Endothelial cell of umbilical vein (primary cell): Measurements from ENCODE around the gene MRPL4. TPM values are rescaled to one million over a fixed set of nuclear protein-coding genes. Genes with fewer than 3 reads are reported as not detected.

Source experiments
- BruUV-seq: library from RNA; stranded (reverse); fragments of 400-500 nt; replicated peaks from 2 replicates; lab custom pipeline; 2021; lab: Mats Ljungman, UMichigan
- CTCF ChIA-PET: fragments of 300-600, 350-600 bp; sonication (Branson Sonifier 250); formaldehyde crosslinking; loops from one replicate; lab custom pipeline; 2021; ENCODE audit warnings: antibody characterized with exemption, inconsistent platforms; lab: Charles Lee
- POLR2A ChIA-PET: fragments of 300-600, 350-600 bp; sonication (Branson Sonifier 250); formaldehyde crosslinking; loops from one replicate; lab custom pipeline; 2021; ENCODE audit warnings: antibody characterized with exemption, inconsistent platforms; lab: Charles Lee
- DNase-seq: peaks from one replicate; pipeline ENCODE4 v3.0.0-alpha.2; 2011; ENCODE audit warnings: low read depth, low spot score
- FAIRE-seq: peaks from 2 replicates; lab custom pipeline; 2011; peaks lifted over from hg19 to GRCh38; lab: Jason Lieb, UNC
- H2AFZ ChIP-seq: 2 replicates; pipeline ENCODE4 v1.6.0; 2012; ENCODE audit warnings: low read depth, low read length, control low read depth, inconsistent platforms
- H3K27ac ChIP-seq: 2 replicates; pipeline ENCODE4 v1.5.1; 2011; ENCODE audit warnings: low read depth, mild to moderate bottlenecking, control low read depth, low read length, moderate library complexity; ENCODE audit not compliant: insufficient read depth
- H3K27me3 ChIP-seq, 2 experiments: 2 replicates each; pipeline versions ENCODE4 v1.6.0 to v1.6.1; 2011; ENCODE audit warnings: low read length in 2 of 2, mixed read lengths in 1 of 2; ENCODE audit not compliant: control insufficient read depth in 2 of 2, insufficient read depth in 2 of 2
- H3K36me3 ChIP-seq, 2 experiments: 2 replicates in 1 of 2; 3 replicates in 1 of 2; pipeline ENCODE4 v1.5.1; 2011; ENCODE audit warnings: low read length in 2 of 2, mild to moderate bottlenecking in 1 of 2, moderate library complexity in 1 of 2; ENCODE audit not compliant: control insufficient read depth in 2 of 2, insufficient read depth in 2 of 2; ENCODE audit errors: extremely low read depth in 1 of 2
- H3K4me1 ChIP-seq: 3 replicates; pipeline ENCODE4 v1.5.1; 2011; ENCODE audit warnings: mild to moderate bottlenecking, low read length; ENCODE audit not compliant: control insufficient read depth, insufficient read depth; ENCODE audit errors: extremely low read depth
- H3K4me2 ChIP-seq: 2 replicates; pipeline ENCODE4 v1.6.1; 2011; ENCODE audit warnings: low read length, control low read depth, mixed read lengths; ENCODE audit not compliant: insufficient read depth
- H3K4me3 ChIP-seq, 3 experiments: fragments of 200-600 bp in 1 of 3; sonication (generic), shearing (Covaris generic) in 1 of 3; replicated peaks in 1 of 3; 2 replicates each; pipeline ENCODE4 v1.5.1; 2011 to 2016; ENCODE audit warnings: control low read depth in 3 of 3, low read length in 3 of 3, mild to moderate bottlenecking in 2 of 3, inconsistent platforms in 1 of 3, low read depth in 1 of 3, moderate library complexity in 1 of 3; ENCODE audit not compliant: insufficient read depth in 1 of 3
- H3K79me2 ChIP-seq: 2 replicates; pipeline ENCODE4 v1.6.0; 2012; ENCODE audit warnings: low read length, inconsistent platforms; ENCODE audit not compliant: control insufficient read depth, insufficient read depth
- H3K9ac ChIP-seq: replicated peaks from 2 replicates; pipeline ENCODE3; 2011; ENCODE audit warnings: low read length, control low read depth; ENCODE audit not compliant: insufficient read depth; ENCODE audit errors: extremely low read depth
- H3K9me1 ChIP-seq: replicated peaks from 3 replicates; pipeline ENCODE4 v1.6.0; 2011; ENCODE audit warnings: mild to moderate bottlenecking, low read length; ENCODE audit not compliant: control insufficient read depth, insufficient read depth; ENCODE audit errors: extremely low read depth
- H3K9me3 ChIP-seq: replicated peaks from 2 replicates; pipeline ENCODE4 v1.5.1; 2012; ENCODE audit warnings: low read length, inconsistent platforms; ENCODE audit not compliant: control insufficient read depth, insufficient read depth
- H4K20me1 ChIP-seq: replicated peaks from 2 replicates; pipeline ENCODE3; 2011; ENCODE audit warnings: mild to moderate bottlenecking, low read length; ENCODE audit not compliant: control insufficient read depth, insufficient read depth; ENCODE audit errors: extremely low read depth
- EZH2 ChIP-seq: IDR thresholded peaks from 2 replicates; pipeline ENCODE4 v1.6.1; 2012; ENCODE audit warnings: borderline replicate concordance, low read depth, mild to moderate bottlenecking, moderate library complexity, low read length, inconsistent platforms; ENCODE audit not compliant: severe bottlenecking
- FOS ChIP-seq: IDR thresholded peaks from 2 replicates; pipeline ENCODE4 v1.6.1; 2011; ENCODE audit warnings: mild to moderate bottlenecking, low read length, moderate library complexity, borderline replicate concordance; ENCODE audit not compliant: insufficient read depth
- GATA2 ChIP-seq: IDR thresholded peaks from 2 replicates; pipeline ENCODE4 v1.7.0; 2011; ENCODE audit warnings: low read depth, mild to moderate bottlenecking, moderate library complexity, mixed read lengths, low read length; ENCODE audit not compliant: insufficient read length, insufficient read depth
- JUN ChIP-seq: IDR thresholded peaks from 2 replicates; pipeline ENCODE4 v1.6.1; 2011; ENCODE audit warnings: borderline replicate concordance, low read depth; ENCODE audit not compliant: insufficient read length, insufficient read depth
- MYC ChIP-seq: IDR thresholded peaks from one replicate; pipeline ENCODE4 v1.6.1; 2011; ENCODE audit warnings: mild to moderate bottlenecking, low read depth, low read length
- POLR2A ChIP-seq: IDR thresholded peaks from 2 replicates; pipeline ENCODE4 v1.6.1; 2012; ENCODE audit warnings: low read depth, mild to moderate bottlenecking, control low read depth, low read length
- POLR2AphosphoS5 ChIP-seq: IDR thresholded peaks from 2 replicates; pipeline ENCODE4 v1.6.1; 2012; ENCODE audit warnings: low read depth, mild to moderate bottlenecking, control low read depth, low read length, moderate library complexity; ENCODE audit not compliant: insufficient read depth
- dilution Hi-C: fragments of 300-500 bp; cut with MboI; formaldehyde crosslinking; loops from one replicate; pipeline ENCODE4 v1.15.0; 2019; ENCODE audit warnings: low sequenced_read_pairs; ENCODE audit not compliant: extremely low pct_ligation_motif_present
- intact Hi-C: fragments of 100-400 bp; cut with micrococcal nuclease; formaldehyde crosslinking; loops from one replicate; pipeline ENCODE4 v1.10.0; 2022
- polyA plus RNA-seq, 4 experiments: library from polyadenylated mRNA; depleted of rRNA in 3 of 4; stranded (reverse) in 3 of 4; unstranded in 1 of 4; fragments of >200 nt; gene quantifications; 2 replicates each; pipeline versions ENCODE4 v1.2.1 to v1.2.3, GENCODE V29; 2011 to 2012; ENCODE audit warnings: missing spikeins in 1 of 4
- total RNA-seq: library from RNA; stranded (reverse); gene quantifications from 2 replicates; pipeline ENCODE4 v1.2.3, GENCODE V29; 2021
- TF ChIP-seq, protein P1 (sequence below): IDR thresholded peaks from 2 replicates; pipeline ENCODE4 v1.6.1; 2011; ENCODE audit not compliant: insufficient read depth, insufficient read length
- TF ChIP-seq, protein P2 (sequence below), 2 donors: IDR thresholded peaks; 1 replicate in 1 of 2; 2 replicates in 1 of 2; pipeline ENCODE4 v1.5.1; 2011; ENCODE audit warnings: low read length in 2 of 2, mild to moderate bottlenecking in 2 of 2, moderate library complexity in 2 of 2, control low read depth in 1 of 2, inconsistent platforms in 1 of 2, low read depth in 1 of 2; ENCODE audit not compliant: insufficient read depth in 1 of 2; ENCODE audit errors: extremely low read depth in 1 of 2

Gene MRPL4
- total and polyA plus RNA-seq, 2 donors (not counting 3 experiments of a cell fraction or from before 2014, with no cell fraction given), result 70.4 to 118 TPM

DNA sequence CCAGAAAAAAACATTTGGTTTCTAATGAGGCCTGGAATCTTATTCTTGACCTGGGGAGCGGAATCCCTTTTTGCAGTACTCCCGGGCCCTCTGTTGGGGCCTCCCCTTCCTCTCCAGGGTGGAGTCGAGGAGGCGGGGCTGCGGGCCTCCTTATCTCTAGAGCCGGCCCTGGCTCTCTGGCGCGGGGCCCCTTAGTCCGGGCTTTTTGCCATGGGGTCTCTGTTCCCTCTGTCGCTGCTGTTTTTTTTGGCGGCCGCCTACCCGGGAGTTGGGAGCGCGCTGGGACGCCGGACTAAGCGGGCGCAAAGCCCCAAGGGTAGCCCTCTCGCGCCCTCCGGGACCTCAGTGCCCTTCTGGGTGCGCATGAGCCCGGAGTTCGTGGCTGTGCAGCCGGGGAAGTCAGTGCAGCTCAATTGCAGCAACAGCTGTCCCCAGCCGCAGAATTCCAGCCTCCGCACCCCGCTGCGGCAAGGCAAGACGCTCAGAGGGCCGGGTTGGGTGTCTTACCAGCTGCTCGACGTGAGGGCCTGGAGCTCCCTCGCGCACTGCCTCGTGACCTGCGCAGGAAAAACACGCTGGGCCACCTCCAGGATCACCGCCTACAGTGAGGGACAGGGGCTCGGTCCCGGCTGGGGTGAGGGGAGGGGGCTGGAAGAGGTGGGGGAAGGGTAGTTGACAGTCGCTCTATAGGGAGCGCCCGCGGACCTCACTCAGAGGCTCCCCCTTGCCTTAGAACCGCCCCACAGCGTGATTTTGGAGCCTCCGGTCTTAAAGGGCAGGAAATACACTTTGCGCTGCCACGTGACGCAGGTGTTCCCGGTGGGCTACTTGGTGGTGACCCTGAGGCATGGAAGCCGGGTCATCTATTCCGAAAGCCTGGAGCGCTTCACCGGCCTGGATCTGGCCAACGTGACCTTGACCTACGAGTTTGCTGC lies 35.1 kb downstream of the MRPL4 start, which contains the start of gene ICAM4:
Gene ICAM4 (plus strand): TSS at position 153 of the 935 bp plus-strand sequence. CDS start 58 bp downstream, at position 211.
- H3K4me1 ChIP-seq, result peaks cover 27% of the 10 kb centered on the region
- dilution Hi-C loops (no loop called here), intact Hi-C loops (loop anchor here (2.0 kb wide), 1 partner anchor 16 kb away; the partner anchor contains the start of gene ICAM1)
- no peak within 1 kb of the TSS for H3K9ac ChIP-seq
- TF ChIP-seq POLR2A (no peak), POLR2AphosphoS5 (peak; percentile 32), JUN (no peak), FOS (no peak), GATA2 (no peak), EZH2 (peak; percentile 26), MYC (no peak)
- TF ChIP-seq, protein P1, sequence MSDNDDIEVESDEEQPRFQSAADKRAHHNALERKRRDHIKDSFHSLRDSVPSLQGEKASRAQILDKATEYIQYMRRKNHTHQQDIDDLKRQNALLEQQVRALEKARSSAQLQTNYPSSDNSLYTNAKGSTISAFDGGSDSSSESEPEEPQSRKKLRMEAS, result no peak
- TF ChIP-seq, protein P2, sequence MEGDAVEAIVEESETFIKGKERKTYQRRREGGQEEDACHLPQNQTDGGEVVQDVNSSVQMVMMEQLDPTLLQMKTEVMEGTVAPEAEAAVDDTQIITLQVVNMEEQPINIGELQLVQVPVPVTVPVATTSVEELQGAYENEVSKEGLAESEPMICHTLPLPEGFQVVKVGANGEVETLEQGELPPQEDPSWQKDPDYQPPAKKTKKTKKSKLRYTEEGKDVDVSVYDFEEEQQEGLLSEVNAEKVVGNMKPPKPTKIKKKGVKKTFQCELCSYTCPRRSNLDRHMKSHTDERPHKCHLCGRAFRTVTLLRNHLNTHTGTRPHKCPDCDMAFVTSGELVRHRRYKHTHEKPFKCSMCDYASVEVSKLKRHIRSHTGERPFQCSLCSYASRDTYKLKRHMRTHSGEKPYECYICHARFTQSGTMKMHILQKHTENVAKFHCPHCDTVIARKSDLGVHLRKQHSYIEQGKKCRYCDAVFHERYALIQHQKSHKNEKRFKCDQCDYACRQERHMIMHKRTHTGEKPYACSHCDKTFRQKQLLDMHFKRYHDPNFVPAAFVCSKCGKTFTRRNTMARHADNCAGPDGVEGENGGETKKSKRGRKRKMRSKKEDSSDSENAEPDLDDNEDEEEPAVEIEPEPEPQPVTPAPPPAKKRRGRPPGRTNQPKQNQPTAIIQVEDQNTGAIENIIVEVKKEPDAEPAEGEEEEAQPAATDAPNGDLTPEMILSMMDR (IDR thresholded peaks at IDR 0.05; ENCODE audit: extremely low read depth in 1 of 2, insufficient read depth in 1 of 2, low read depth in 1 of 2, low read length in 2 of 2), result no peak
- peaks cover 0 to 4% of the 10 kb centered on the region in 2 experiments for H3K36me3 ChIP-seq
- H3K4me3 ChIP-seq, result no peak within 1 kb of the TSS
- ChIA-PET POLR2A (interaction anchor here (1.9 kb wide), 1 partner anchor 17 kb away, joined by 6 read pairs; the partner anchor contains the start of gene ICAM1), CTCF (interaction anchor here (0.6 to 4.1 kb wide), 9 partner anchors 13 to 141 kb away, joined by 3 to 14 read pairs (median 3); partner anchors contain the start of gene ICAM1)
- H2AFZ ChIP-seq, result peak within 1 kb of the TSS; percentile 33
- FAIRE-seq, result no peak
- DNase-seq, result peak; percentile 49
- no TSS peak for BruUV-seq
- no peaks in the 10 kb centered on the region for H3K79me2 ChIP-seq
- H3K9me3 ChIP-seq, result no peaks in the 10 kb centered on the region
- H4K20me1 ChIP-seq, result no peaks in the 10 kb centered on the region
- peaks cover 18 to 30% of the 10 kb centered on the region in 2 experiments for H3K27me3 ChIP-seq
- no peaks in the 10 kb centered on the region for H3K9me1 ChIP-seq
- H3K4me2 ChIP-seq, result peak within 1 kb of the TSS; percentile 14
- H3K27ac ChIP-seq, result no peak within 1 kb of the TSS
